GM13976 (cell line): Measurements from ENCODE around the gene ADPRM.

Source experiments
- DNase-seq: peaks from one replicate; pipeline ENCODE4 v3.0.0; 2012; ENCODE audit warnings: low spot score
- CTCF ChIP-seq: IDR thresholded peaks from 2 replicates; pipeline ENCODE4 v1.5.1; 2012; ENCODE audit warnings: borderline replicate concordance, mild to moderate bottlenecking; ENCODE audit not compliant: insufficient read depth; ENCODE audit errors: extremely low read depth, missing control alignments, control extremely low read depth
- in situ Hi-C: fragments of 300-500 bp; cut with MboI; formaldehyde crosslinking; loops from one replicate; pipeline ENCODE4 v1.12.0; 2022; ENCODE audit warnings: low sequenced_read_pairs, mixed read lengths, inconsistent platforms; ENCODE audit not compliant: unreplicated experiment

The ADPRM gene

GRCh38 chr17:10664571-10664970 is 32.8 kb upstream of the ADPRM start:
- TF ChIP-seq CTCF: no peak
- in situ Hi-C loops: no loop called here
- DNase-seq: no peak

- no peak for TF ChIP-seq CTCF
- in situ Hi-C loops: no loop called here
- DNase-seq: no peak
Measured at GRCh38 chr17:10666906-10667305, 30.5 kb upstream of the ADPRM start.

- no peak for DNase-seq
- in situ Hi-C loops: no loop called here
- no peak for TF ChIP-seq CTCF
Measured at GRCh38 chr17:10668775-10669174, 28.6 kb upstream of the ADPRM start.

GRCh38 chr17:10673312-10673711 is 24.1 kb upstream of the ADPRM start:
- no peak for TF ChIP-seq CTCF
- in situ Hi-C loops: no loop called here
- no peak for DNase-seq

GRCh38 chr17:10674704-10675103 is 22.7 kb upstream of the ADPRM start:
- TF ChIP-seq CTCF: no peak
- DNase-seq: no peak
- in situ Hi-C loops: no loop called here

GRCh38 chr17:10681866-10682446 is 15.4 kb upstream of the ADPRM start:
- no peak for DNase-seq
- in situ Hi-C loops: no loop called here
- no peak for TF ChIP-seq CTCF
